ENCODE data around the gene P2RX3.

P2RX3 gene

DNA sequence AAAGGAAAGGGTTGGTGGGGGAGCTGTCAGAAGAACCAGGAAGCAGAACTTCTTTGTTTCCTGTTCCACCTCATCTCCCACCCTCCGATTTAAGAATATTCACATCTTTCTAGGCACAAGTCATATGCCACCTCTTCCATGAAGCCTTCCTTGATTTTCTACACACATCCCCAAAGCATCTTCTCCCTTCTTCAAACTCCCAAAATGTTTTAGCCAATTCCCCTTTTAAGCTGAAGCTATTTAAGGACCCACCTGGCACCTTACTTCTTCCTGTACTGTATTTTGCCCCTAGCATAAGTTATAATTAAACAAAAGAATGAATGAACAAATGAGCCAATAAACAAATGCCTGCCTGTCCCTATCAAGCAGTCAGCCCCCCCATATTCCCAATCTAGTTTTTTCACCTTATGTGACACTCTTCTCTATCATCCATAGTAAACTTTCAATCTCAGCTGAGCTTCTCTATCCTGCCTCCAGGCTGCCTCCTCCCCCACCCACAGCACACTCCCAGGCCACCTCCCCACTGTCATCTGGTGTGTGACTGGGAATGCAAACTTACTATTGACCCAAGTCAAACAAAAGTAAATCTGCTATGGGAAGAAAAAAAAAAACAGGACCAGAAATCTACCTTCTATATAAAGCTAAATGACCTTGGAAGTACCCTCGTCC, 17.3 kb upstream of the P2RX3 start:
- Histone ChIP-seq H3K9ac (ENCODE audit: low read depth, low read length) (no peak overlapping the region), H3K36me3 (ENCODE audit: control insufficient read depth, insufficient read depth, low read length) (peaks cover 55% of the 10 kb centered on the region), H3K9me3 (ENCODE audit: control insufficient read depth, insufficient read depth, low read length) (no peaks in the 10 kb centered on the region), H3K4me1 (ENCODE audit: control insufficient read depth, insufficient read depth, low read length) (peaks cover 32% of the 10 kb centered on the region), H3K4me3 (ENCODE audit: low read depth, low read length) (no peak overlapping the region), H3K27ac (ENCODE audit: low read depth, low read length) (no peak overlapping the region), H3K27me3 (ENCODE audit: control insufficient read depth, insufficient read depth, low read length) (no peaks in the 10 kb centered on the region)

DNA sequence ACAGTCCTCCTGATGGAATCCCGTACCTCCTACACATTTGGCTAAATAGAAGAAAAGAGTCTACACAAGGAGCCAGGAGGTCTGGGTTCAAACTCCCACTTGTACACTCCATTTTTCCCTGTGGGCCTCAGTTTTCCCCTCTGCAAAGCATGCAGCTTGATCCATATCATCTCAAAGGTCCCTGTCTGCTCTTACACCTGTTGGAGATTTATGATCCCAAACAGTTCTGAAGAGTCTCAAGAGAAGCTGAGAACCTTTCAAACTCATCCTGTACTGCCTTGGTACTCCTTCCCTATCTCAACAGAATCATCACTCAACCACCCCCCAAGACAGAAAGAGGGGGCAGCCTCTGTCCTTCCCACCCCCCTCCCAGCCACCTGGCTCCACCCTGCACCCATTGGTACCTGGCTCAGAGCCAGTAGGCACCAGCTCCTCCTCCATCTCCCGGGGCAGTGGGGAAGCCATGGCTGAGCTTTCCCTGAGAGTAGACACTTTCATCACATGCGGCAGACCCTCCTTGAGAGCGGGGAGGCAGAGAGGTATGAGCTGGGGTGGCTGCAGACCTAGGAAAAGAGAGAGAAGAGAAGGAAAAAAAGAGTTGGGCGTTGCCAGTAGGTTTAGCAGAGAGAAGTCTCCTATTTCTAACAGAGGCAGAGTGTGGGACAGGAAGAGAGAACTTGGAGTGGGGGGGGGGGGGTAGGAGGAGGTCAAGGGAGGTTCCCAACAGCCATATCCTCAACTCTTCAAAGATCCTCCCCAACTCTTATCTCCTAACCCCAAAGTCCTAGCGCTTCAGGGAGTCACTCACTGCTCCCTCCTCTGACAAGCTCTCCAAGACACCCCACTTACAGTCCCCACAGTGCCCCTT, 16.5 kb upstream of the P2RX3 start:
- no peak overlapping the region for H3K9ac ChIP-seq (ENCODE audit: low read depth, low read length)
- peak overlapping the region; percentile 56 for H3K27ac ChIP-seq (ENCODE audit: low read depth, low read length)
- H3K4me3 ChIP-seq (ENCODE audit: low read depth, low read length), result no peak overlapping the region
- H3K27me3 ChIP-seq (ENCODE audit: control insufficient read depth, insufficient read depth, low read length), result no peaks in the 10 kb centered on the region
- no peaks in the 10 kb centered on the region for H3K9me3 ChIP-seq (ENCODE audit: control insufficient read depth, insufficient read depth, low read length)
- peaks cover 55% of the 10 kb centered on the region for H3K36me3 ChIP-seq (ENCODE audit: control insufficient read depth, insufficient read depth, low read length)
- H3K4me1 ChIP-seq (ENCODE audit: control insufficient read depth, insufficient read depth, low read length), result peaks cover 34% of the 10 kb centered on the region

DNA sequence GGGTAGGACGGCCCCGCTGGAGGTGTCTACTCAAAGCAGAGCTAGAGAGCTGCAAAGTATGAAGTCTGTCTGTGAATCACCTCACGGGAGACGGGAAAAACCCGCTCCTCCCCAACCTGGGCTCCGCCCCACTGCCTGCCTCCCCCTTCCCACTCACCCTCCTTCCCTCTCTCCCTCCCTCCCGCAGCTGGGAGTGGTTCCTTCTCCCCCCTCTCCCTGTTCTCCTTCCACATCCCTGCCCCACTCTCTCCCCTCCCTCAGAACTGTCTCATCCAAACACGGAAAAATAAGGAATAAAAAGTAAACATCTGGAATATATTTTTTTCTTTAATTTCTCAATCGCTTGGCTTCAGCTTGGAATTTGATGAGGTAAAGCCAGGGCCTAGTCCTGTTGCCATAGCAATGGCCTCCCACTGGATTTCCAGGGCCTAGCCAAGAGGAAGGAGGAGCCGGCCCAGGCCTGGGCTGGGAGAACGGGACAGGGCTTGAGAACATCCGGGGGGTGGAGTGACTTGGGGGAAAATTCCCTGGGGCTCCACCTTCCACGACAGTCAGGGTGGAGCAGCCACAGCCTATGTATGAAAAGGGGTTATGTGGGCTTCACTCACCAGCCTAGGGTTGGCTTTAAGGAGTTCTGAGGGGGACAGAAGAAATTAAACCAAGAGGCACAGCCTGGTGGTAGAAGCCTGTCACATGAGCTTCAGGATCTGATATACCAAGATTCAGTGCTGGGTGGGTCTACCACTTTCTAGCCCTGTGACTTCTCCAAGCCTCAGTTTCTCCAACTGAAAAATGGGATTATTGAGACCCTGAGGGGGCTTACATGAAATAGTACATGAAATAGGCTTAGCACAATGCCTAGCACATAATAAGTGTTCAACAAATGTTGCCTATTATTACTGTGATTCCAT, 15.6 kb upstream of the P2RX3 start:
- Histone ChIP-seq H3K9ac (ENCODE audit: low read depth, low read length) (no peak overlapping the region), H3K4me1 (ENCODE audit: control insufficient read depth, insufficient read depth, low read length) (peaks cover 34% of the 10 kb centered on the region), H3K4me3 (ENCODE audit: low read depth, low read length) (peak overlapping the region; percentile 64), H3K27ac (ENCODE audit: low read depth, low read length) (peak overlapping the region; percentile 65), H3K27me3 (ENCODE audit: control insufficient read depth, insufficient read depth, low read length) (no peaks in the 10 kb centered on the region), H3K36me3 (ENCODE audit: control insufficient read depth, insufficient read depth, low read length) (peaks cover 55% of the 10 kb centered on the region), H3K9me3 (ENCODE audit: control insufficient read depth, insufficient read depth, low read length) (no peaks in the 10 kb centered on the region)

DNA sequence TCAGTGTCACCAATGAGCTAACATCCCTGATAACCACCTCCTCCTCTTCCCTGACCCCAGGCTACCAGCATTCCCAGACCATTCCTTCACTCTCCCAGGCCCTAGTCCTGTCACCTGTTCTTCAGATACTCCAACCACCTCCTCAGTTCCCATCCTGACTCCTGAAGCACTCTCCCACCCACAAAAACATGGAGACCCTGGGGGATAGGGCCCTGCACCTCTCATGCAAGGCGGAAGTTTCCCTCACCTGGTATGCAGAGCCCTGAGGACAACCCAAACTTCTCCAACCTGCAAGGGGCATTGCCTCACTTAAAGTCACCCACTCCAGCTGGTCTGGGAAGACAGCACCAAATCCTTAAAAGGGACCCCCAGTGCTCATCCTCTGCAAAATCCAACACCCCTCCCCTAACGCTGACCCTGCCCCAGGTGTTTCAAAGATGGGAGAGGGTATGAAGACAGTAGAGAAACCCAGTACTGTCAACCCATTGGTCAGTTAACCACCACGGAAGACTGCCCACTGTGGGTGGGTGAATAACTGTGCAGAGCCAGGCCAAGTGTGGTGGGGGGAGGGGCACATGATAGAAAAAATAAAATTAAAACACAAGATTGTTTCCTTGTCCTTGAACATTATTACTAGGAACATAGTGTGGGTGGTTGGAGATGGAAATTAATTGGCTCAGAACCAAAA, 14.8 kb upstream of the P2RX3 start:
- H3K27ac ChIP-seq (ENCODE audit: low read depth, low read length), result peak overlapping the region; percentile 65
- no peak overlapping the region; the same call in 1 of the 2 replicates for H3K9ac ChIP-seq (ENCODE audit: low read depth, low read length)
- peak overlapping the region; percentile 64 for H3K4me3 ChIP-seq (ENCODE audit: low read depth, low read length)
- H3K4me1 ChIP-seq (ENCODE audit: control insufficient read depth, insufficient read depth, low read length), result peaks cover 34% of the 10 kb centered on the region
- H3K27me3 ChIP-seq (ENCODE audit: control insufficient read depth, insufficient read depth, low read length), result no peaks in the 10 kb centered on the region
- peaks cover 55% of the 10 kb centered on the region for H3K36me3 ChIP-seq (ENCODE audit: control insufficient read depth, insufficient read depth, low read length)
- H3K9me3 ChIP-seq (ENCODE audit: control insufficient read depth, insufficient read depth, low read length), result no peaks in the 10 kb centered on the region

DNA sequence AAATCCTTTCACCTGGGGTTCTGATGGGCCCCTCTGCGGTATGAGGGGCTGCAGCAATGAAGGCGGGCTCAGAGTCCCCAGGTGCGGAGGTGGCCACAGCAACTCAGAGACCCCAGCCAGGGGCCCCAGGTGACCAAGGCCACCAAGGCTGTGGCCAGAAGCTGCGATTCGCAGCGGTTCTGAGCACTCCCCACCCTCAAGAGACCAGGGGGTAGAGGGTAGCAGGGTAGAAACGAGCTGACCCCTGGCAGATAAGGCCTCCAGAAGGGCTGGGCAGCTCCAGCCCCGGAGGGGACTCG, 14.3 kb upstream of the P2RX3 start:
- no peaks in the 10 kb centered on the region for H3K9me3 ChIP-seq (ENCODE audit: control insufficient read depth, insufficient read depth, low read length)
- H3K27ac ChIP-seq (ENCODE audit: low read depth, low read length), result peak overlapping the region; percentile 99
- peak overlapping the region; percentile 7; the same call in 1 of the 2 replicates for H3K9ac ChIP-seq (ENCODE audit: low read depth, low read length)
- no peaks in the 10 kb centered on the region for H3K27me3 ChIP-seq (ENCODE audit: control insufficient read depth, insufficient read depth, low read length)
- peak overlapping the region; percentile 64 for H3K4me3 ChIP-seq (ENCODE audit: low read depth, low read length)
- peaks cover 34% of the 10 kb centered on the region for H3K4me1 ChIP-seq (ENCODE audit: control insufficient read depth, insufficient read depth, low read length)
- H3K36me3 ChIP-seq (ENCODE audit: control insufficient read depth, insufficient read depth, low read length), result peaks cover 56% of the 10 kb centered on the region

DNA sequence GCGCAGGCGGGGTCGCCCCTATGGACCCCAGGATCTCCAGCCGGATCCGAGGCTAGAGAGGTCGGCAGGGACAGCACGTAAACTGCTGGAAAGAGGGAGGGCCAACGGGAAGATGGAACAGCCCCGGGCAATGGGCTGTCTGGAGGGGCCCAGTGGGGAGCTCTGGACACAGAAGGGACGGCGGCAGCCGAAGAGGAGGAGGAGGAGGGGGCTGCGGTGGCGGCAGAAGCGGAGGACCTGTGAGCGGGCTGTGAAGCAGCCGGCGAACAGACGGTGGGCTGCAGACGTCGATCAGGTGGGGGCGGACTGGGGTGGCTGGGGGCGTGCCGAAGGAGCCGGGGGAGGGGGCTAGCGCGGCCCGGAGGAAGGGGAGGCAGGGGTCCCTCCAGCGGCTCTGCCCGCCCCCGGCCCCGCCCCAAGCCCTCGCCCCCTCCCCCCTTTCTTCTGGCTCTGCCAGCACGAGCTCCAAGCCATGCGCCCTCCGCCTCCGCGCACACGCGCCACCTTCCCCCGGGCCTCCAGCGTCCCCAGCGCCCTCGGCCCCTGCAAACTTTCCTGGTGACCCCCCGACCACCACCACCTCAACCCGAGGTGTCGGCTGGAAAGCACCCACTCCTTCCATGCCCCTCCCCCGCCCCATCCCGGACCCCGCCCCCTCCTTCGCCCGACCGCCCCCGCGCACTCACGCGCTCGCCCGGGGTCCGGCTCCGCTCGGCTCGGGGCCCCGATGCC, 13.8 kb upstream of the P2RX3 start:
- Histone ChIP-seq H3K27me3 (ENCODE audit: control insufficient read depth, insufficient read depth, low read length) (no peaks in the 10 kb centered on the region), H3K4me3 (ENCODE audit: low read depth, low read length) (peak overlapping the region; percentile 64), H3K9ac (ENCODE audit: low read depth, low read length) (peak overlapping the region; percentile 57; the same call in 1 of the 2 replicates), H3K9me3 (ENCODE audit: control insufficient read depth, insufficient read depth, low read length) (no peaks in the 10 kb centered on the region), H3K4me1 (ENCODE audit: control insufficient read depth, insufficient read depth, low read length) (peaks cover 34% of the 10 kb centered on the region), H3K36me3 (ENCODE audit: control insufficient read depth, insufficient read depth, low read length) (peaks cover 57% of the 10 kb centered on the region), H3K27ac (ENCODE audit: low read depth, low read length) (peak overlapping the region; percentile 99)

GRCh38 chr11:57324886-57325734, 13.0 kb upstream of the P2RX3 start, which contains the start of gene TNKS1BP1:
TSS of gene TNKS1BP1 (minus strand) at chr11:57324952. CDS start at chr11:57321885, 3,067 bp downstream.
- Histone ChIP-seq H3K4me1 (ENCODE audit: control insufficient read depth, insufficient read depth, low read length) (peaks cover 34% of the 10 kb centered on the region), H3K9ac (ENCODE audit: low read depth, low read length) (peak within 1 kb of the TSS; percentile 96), H3K36me3 (ENCODE audit: control insufficient read depth, insufficient read depth, low read length) (peaks cover 60% of the 10 kb centered on the region), H3K27ac (ENCODE audit: low read depth, low read length) (peak within 1 kb of the TSS; percentile 99), H3K27me3 (ENCODE audit: control insufficient read depth, insufficient read depth, low read length) (no peaks in the 10 kb centered on the region), H3K4me3 (ENCODE audit: low read depth, low read length) (peak within 1 kb of the TSS; percentile 64), H3K9me3 (ENCODE audit: control insufficient read depth, insufficient read depth, low read length) (no peaks in the 10 kb centered on the region)

DNA sequence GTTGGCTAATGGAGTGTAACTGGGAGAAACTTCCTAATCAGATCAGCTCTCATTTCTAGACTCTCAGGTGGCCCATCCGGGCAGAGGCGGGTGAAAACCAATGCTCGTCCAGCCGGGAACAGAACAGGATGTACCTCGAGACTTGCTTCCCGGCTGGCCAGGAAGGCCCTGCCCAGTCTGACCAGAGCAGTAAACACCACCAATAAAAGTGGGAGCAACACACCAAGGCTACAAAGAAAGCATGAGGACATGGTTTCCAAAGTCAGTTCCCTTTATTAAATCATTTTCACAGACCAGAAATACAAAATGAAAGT, 12.5 kb upstream of the P2RX3 start:
- Histone ChIP-seq H3K36me3 (ENCODE audit: control insufficient read depth, insufficient read depth, low read length) (peaks cover 60% of the 10 kb centered on the region), H3K4me3 (ENCODE audit: low read depth, low read length) (peak overlapping the region; percentile 64), H3K27me3 (ENCODE audit: control insufficient read depth, insufficient read depth, low read length) (no peaks in the 10 kb centered on the region), H3K4me1 (ENCODE audit: control insufficient read depth, insufficient read depth, low read length) (peaks cover 34% of the 10 kb centered on the region), H3K9me3 (ENCODE audit: control insufficient read depth, insufficient read depth, low read length) (no peaks in the 10 kb centered on the region), H3K9ac (ENCODE audit: low read depth, low read length) (peak overlapping the region; percentile 96), H3K27ac (ENCODE audit: low read depth, low read length) (peak overlapping the region; percentile 99)

GRCh38 chr11:57327721-57328120, 10.4 kb upstream of the P2RX3 start:
- Histone ChIP-seq H3K36me3 (ENCODE audit: control insufficient read depth, insufficient read depth, low read length) (peaks cover 70% of the 10 kb centered on the region), H3K9ac (ENCODE audit: low read depth, low read length) (no peak overlapping the region), H3K9me3 (ENCODE audit: control insufficient read depth, insufficient read depth, low read length) (no peaks in the 10 kb centered on the region), H3K4me1 (ENCODE audit: control insufficient read depth, insufficient read depth, low read length) (peaks cover 23% of the 10 kb centered on the region), H3K4me3 (ENCODE audit: low read depth, low read length) (no peak overlapping the region), H3K27ac (ENCODE audit: low read depth, low read length) (no peak overlapping the region), H3K27me3 (ENCODE audit: control insufficient read depth, insufficient read depth, low read length) (no peaks in the 10 kb centered on the region)
